ENCODE measurements around the gene EQTN.
"Not testable (repeated sequence)": the region's sequence is repeated elsewhere in the genome, so short reads cannot be mapped to it uniquely, and the experiment has no call there.

Gene EQTN

GRCh38 chr9:27292659-27293405 lies 4.1 kb downstream of the EQTN start:
- no peak for DNase-seq

GRCh38 chr9:27291292-27291691 lies 5.7 kb downstream of the EQTN start:
- no peak for DNase-seq

GRCh38 chr9:27282269-27282668 lies 14.7 kb downstream of the EQTN start:
- no peak for DNase-seq

GRCh38 chr9:27280860-27281259 lies 16.1 kb downstream of the EQTN start:
- DNase-seq, result peak; percentile 42

GRCh38 chr9:27280249-27280648 lies 16.7 kb downstream of the EQTN start:
- no peak for DNase-seq

GRCh38 chr9:27279611-27280010 lies 17.3 kb downstream of the EQTN start:
- no peak for DNase-seq

GRCh38 chr9:27278374-27278773 lies 18.6 kb downstream of the EQTN start:
- no peak for DNase-seq

- peak; percentile 78 for DNase-seq
Observed at GRCh38 chr9:27276193-27277030, 20.5 kb downstream of the EQTN start.

GRCh38 chr9:27273186-27273585 lies 23.8 kb downstream of the EQTN start:
- no peak for DNase-seq

GRCh38 chr9:27272103-27272502 lies 24.8 kb downstream of the EQTN start:
- DNase-seq, result no peak

- DNase-seq, result no peak
Observed at GRCh38 chr9:27261517-27262211, 35.3 kb downstream of the EQTN start.

- no peak for DNase-seq
Observed at GRCh38 chr9:27260789-27261516, 36.0 kb downstream of the EQTN start.

- no peak for DNase-seq
Observed at GRCh38 chr9:27258662-27259061, 38.3 kb downstream of the EQTN start.

- no peak for DNase-seq
Observed at GRCh38 chr9:27248702-27249101, 48.2 kb downstream of the EQTN start.

- DNase-seq, result peak; percentile 96
Observed at GRCh38 chr9:27247756-27248155, 49.2 kb downstream of the EQTN start.

- DNase-seq, result not testable (repeated sequence)
Observed at GRCh38 chr9:27239648-27240047, 57.3 kb downstream of the EQTN start.
